IMR-90 (cell line): ENCODE measurements around the gene AMOTL1. TPM values are rescaled to one million over a fixed set of nuclear protein-coding genes. Genes with fewer than 3 reads are reported as not detected.

Source experiments
- ATAC-seq: fragments of 200-7000 bp; cut with Tn5 transposase; 2 replicates; pipeline ENCODE4 v1.9.1; 2020; ENCODE audit warnings: low read depth, mild to moderate bottlenecking, moderate library complexity
- BruUV-seq: library from RNA; stranded (reverse); fragments of 400-500 nt; replicated peaks from 2 replicates; lab custom pipeline; 2021; lab: Mats Ljungman, UMichigan
- CTCF ChIA-PET: fragments of 300-600 bp; formaldehyde crosslinking; extraction: SDS; loops from one replicate; lab custom pipeline; 2021; ENCODE audit warnings: antibody characterized with exemption; lab: Yijun Ruan, JAX
- POLR2A ChIA-PET: fragments of 300-600 bp; sonication (Branson Sonifier 250); formaldehyde crosslinking; loops from one replicate; lab custom pipeline; 2022; ENCODE audit warnings: antibody characterized with exemption; ENCODE audit not compliant: unreplicated experiment; lab: Charles Lee
- DNase-seq: peaks from one replicate; pipeline ENCODE4 v3.0.0; 2013
- H2AFZ ChIP-seq: replicated peaks from 2 replicates; pipeline ENCODE3; 2013; ENCODE audit warnings: low read length, mild to moderate bottlenecking; ENCODE audit not compliant: poor library complexity
- H2AK5ac ChIP-seq: 2 replicates; pipeline ENCODE4 v1.6.1; 2013; ENCODE audit warnings: low read depth, low read length, inconsistent platforms
- H2AK9ac ChIP-seq: replicated peaks from 2 replicates; pipeline ENCODE3; 2013; ENCODE audit warnings: mild to moderate bottlenecking, low read depth, low read length, moderate library complexity; ENCODE audit not compliant: poor library complexity
- H2BK120ac ChIP-seq: 2 replicates; pipeline ENCODE4 v1.6.1; 2013; ENCODE audit warnings: low read depth, low read length, inconsistent platforms
- H2BK15ac ChIP-seq: 3 replicates; pipeline ENCODE4 v1.6.1; 2013; ENCODE audit warnings: low read depth, low read length, inconsistent platforms
- H2BK20ac ChIP-seq: 2 replicates; pipeline ENCODE4 v1.6.1; 2013; ENCODE audit warnings: low read depth, mild to moderate bottlenecking, inconsistent platforms, low read length, moderate library complexity
- H2BK5ac ChIP-seq: 2 replicates; pipeline ENCODE4 v1.6.1; 2013; ENCODE audit warnings: mild to moderate bottlenecking, low read depth, low read length, inconsistent platforms; ENCODE audit not compliant: poor library complexity, severe bottlenecking
- H3K14ac ChIP-seq: replicated peaks from 2 replicates; pipeline ENCODE4 v1.6.1; 2013; ENCODE audit warnings: low read depth, low read length, inconsistent platforms
- H3K18ac ChIP-seq: 2 replicates; pipeline ENCODE4 v1.6.1; 2013; ENCODE audit warnings: low read depth, low read length, control low read depth
- H3K23ac ChIP-seq: 2 replicates; pipeline ENCODE4 v1.6.1; 2013; ENCODE audit warnings: low read depth, low read length, inconsistent platforms
- H3K27ac ChIP-seq: 2 replicates; pipeline ENCODE4 v1.5.1; 2013; ENCODE audit warnings: mild to moderate bottlenecking, control low read depth, low read length; ENCODE audit not compliant: insufficient read depth
- H3K27me3 ChIP-seq: 2 replicates; pipeline ENCODE4 v1.6.1; 2013; ENCODE audit warnings: low read length; ENCODE audit not compliant: control insufficient read depth, insufficient read depth
- H3K36me3 ChIP-seq: 2 replicates; pipeline ENCODE4 v1.6.1; 2013; ENCODE audit warnings: low read length, mixed read lengths; ENCODE audit not compliant: control insufficient read depth, insufficient read depth
- H3K4ac ChIP-seq: 2 replicates; pipeline ENCODE4 v1.6.1; 2013; ENCODE audit warnings: low read depth, low read length, inconsistent platforms
- H3K4me1 ChIP-seq: 2 replicates; pipeline ENCODE4 v1.6.1; 2013; ENCODE audit warnings: low read length, mixed read lengths; ENCODE audit not compliant: control insufficient read depth, insufficient read depth
- H3K4me2 ChIP-seq: 2 replicates; pipeline ENCODE4 v1.6.1; 2013; ENCODE audit warnings: low read depth, mild to moderate bottlenecking, control low read depth, low read length, moderate library complexity
- H3K4me3 ChIP-seq: 2 replicates; pipeline ENCODE4 v1.5.1; 2013; ENCODE audit warnings: low read depth, mild to moderate bottlenecking, control low read depth, low read length, moderate library complexity; ENCODE audit not compliant: insufficient read depth
- H3K56ac ChIP-seq: 2 replicates; pipeline ENCODE4 v1.6.1; 2013; ENCODE audit warnings: low read length, inconsistent platforms; ENCODE audit not compliant: insufficient read depth; ENCODE audit errors: extremely low read depth
- H3K79me1 ChIP-seq, 2 experiments: 2 replicates each; pipeline ENCODE4 v1.6.1; 2013; ENCODE audit warnings: low read length in 2 of 2, inconsistent platforms in 1 of 2, low read depth in 1 of 2
- H3K9ac ChIP-seq: 2 replicates; pipeline ENCODE4 v1.6.1; 2013; ENCODE audit warnings: low read depth, low read length, control low read depth
- H3K9me1 ChIP-seq: 2 replicates; pipeline ENCODE4 v1.6.1; 2013; ENCODE audit warnings: low read length, inconsistent platforms; ENCODE audit not compliant: insufficient read depth
- H3K9me3 ChIP-seq: 2 replicates; pipeline ENCODE4 v1.6.1; 2013; ENCODE audit warnings: low read length; ENCODE audit not compliant: control insufficient read depth, insufficient read depth
- H4K20me1 ChIP-seq: 2 replicates; pipeline ENCODE4 v1.6.1; 2013; ENCODE audit warnings: low read length, inconsistent platforms; ENCODE audit not compliant: insufficient read depth
- H4K5ac ChIP-seq: 2 replicates; pipeline ENCODE4 v1.6.1; 2013; ENCODE audit warnings: mild to moderate bottlenecking, low read depth, low read length, control low read depth
- H4K8ac ChIP-seq, 2 experiments: 2 replicates each; pipeline ENCODE4 v1.6.1; 2013; ENCODE audit warnings: low read depth in 2 of 2, low read length in 2 of 2, control low read depth in 1 of 2, inconsistent platforms in 1 of 2
- H4K91ac ChIP-seq: 2 replicates; pipeline ENCODE4 v1.6.1; 2013; ENCODE audit warnings: low read depth, low read length, inconsistent platforms; ENCODE audit not compliant: insufficient read depth
- CEBPB ChIP-seq: IDR thresholded peaks from 2 replicates; pipeline ENCODE4 v1.6.1; 2012; ENCODE audit warnings: low read depth, low read length, improper control_type of control experiment
- CTCF ChIP-seq: conservative IDR thresholded peaks from 2 replicates; pipeline ENCODE4 v1.5.1; 2012; ENCODE audit warnings: mild to moderate bottlenecking, low read depth, low read length, improper control_type of control experiment
- NFE2L2 ChIP-seq: fragments of 150-350 bp; IDR thresholded peaks from 2 replicates; pipeline ENCODE4 v1.6.1; 2016; ENCODE audit warnings: low read depth, mild to moderate bottlenecking, low read length
- RAD21 ChIP-seq: IDR thresholded peaks from 2 replicates; pipeline ENCODE4 v1.6.1; 2012; ENCODE audit warnings: low read length, improper control_type of control experiment
- RCOR1 ChIP-seq: IDR thresholded peaks from 2 replicates; pipeline ENCODE4 v1.6.1; 2012; ENCODE audit warnings: mild to moderate bottlenecking, low read length, improper control_type of control experiment; ENCODE audit not compliant: insufficient replicate concordance
- WGBS, 2 experiments: methylation state at CpG; one replicate each; pipeline versions ENCODE4 v1.1.5 to v1.1.7; 2013; ENCODE audit warnings: missing lambda C conversion rate in 2 of 2; ENCODE audit not compliant: insufficient read length in 1 of 2; ENCODE audit errors: extremely low coverage in 2 of 2; 5-methylcytosine and 5-hydroxymethylcytosine counted together
- dilution Hi-C: fragments of 300-500 bp; cut with HindIII; formaldehyde crosslinking; loops from one replicate; pipeline ENCODE4 v1.14.3; 2018; ENCODE audit warnings: low sequenced_read_pairs; ENCODE audit not compliant: unreplicated experiment
- in situ Hi-C: fragments of 300-500 bp; cut with MboI; formaldehyde crosslinking; loops from 3 replicates; pipeline ENCODE4 v1.14.3; 2019; ENCODE audit warnings: low sequenced_read_pairs, inconsistent platforms, mixed read lengths
- intact Hi-C: fragments of 100-400 bp; cut with micrococcal nuclease; formaldehyde crosslinking; loops from 2 replicates; pipeline ENCODE4 v1.10.0; 2022
- polyA plus RNA-seq, 3 experiments: library from polyadenylated mRNA; depleted of rRNA; stranded (reverse); fragments of >200 nt; gene quantifications; 2 replicates each; pipeline ENCODE4 v1.2.3, GENCODE V29; 2012; ENCODE audit warnings: low replicate concordance in 1 of 3
- total RNA-seq: library from RNA; depleted of rRNA; stranded (reverse); fragments of >200 nt; gene quantifications from 2 replicates; pipeline ENCODE4 v1.2.3, GENCODE V29; 2012

The AMOTL1 gene
- total and polyA plus RNA-seq, 2 of the 4 experiments (the other 2 are of a cell fraction), result 18.6 to 49.5 TPM

- intact Hi-C loops, result no loop called here
- POLR2A ChIA-PET, result interaction anchor here (1.0 kb wide), 1 partner anchor 9 kb away, joined by 4 read pairs; no protein-coding TSS in a partner anchor
Observed at GRCh38 chr11:94924612-94925011, 156.5 kb downstream of the AMOTL1 start.

More at GRCh38 chr11:94924612-94925011, 156.5 kb downstream of the AMOTL1 start:
- no peak overlapping the region for H3K4me3 ChIP-seq
- peak overlapping the region; percentile 48; the same call in 1 of the 2 replicates for H3K23ac ChIP-seq
- H3K27ac ChIP-seq, result peak overlapping the region; percentile 73
- no peak for TF ChIP-seq CTCF
- no peak for TF ChIP-seq RCOR1
- no peak for TF ChIP-seq CEBPB
- TF ChIP-seq RAD21, result no peak
- no peak for TF ChIP-seq NFE2L2
- peak overlapping the region; percentile 76; the same call in 1 of the 2 replicates for H3K56ac ChIP-seq
- H3K4me2 ChIP-seq, result peak overlapping the region; percentile 78
- in situ Hi-C loops (loop anchor here (25.0 kb wide), 1 partner anchor 787 kb away; the partner anchor contains the start of gene PANX1), dilution Hi-C loops (no loop called here)
- no peaks in the 10 kb centered on the region for H3K36me3 ChIP-seq
- ATAC-seq (peak; percentile 25), DNase-seq (peak; percentile 35)
- peak overlapping the region; percentile 94 for H3K4ac ChIP-seq
- no peak overlapping the region for H2AK9ac ChIP-seq
- peak overlapping the region; percentile 58 to 61 for H4K8ac ChIP-seq
- H2BK120ac ChIP-seq, result peak overlapping the region; percentile 80
- H2AK5ac ChIP-seq, result peak overlapping the region; percentile 82
- BruUV-seq, result no TSS peak
- H2BK5ac ChIP-seq, result peak overlapping the region; percentile 96
- peak overlapping the region; percentile 86 for H4K5ac ChIP-seq
- H3K9me3 ChIP-seq, result no peaks in the 10 kb centered on the region
- H3K14ac ChIP-seq, result peak overlapping the region; percentile 45; the same call in 1 of the 2 replicates
- peaks cover 42% of the 10 kb centered on the region for H3K9me1 ChIP-seq
- no peaks in the 10 kb centered on the region for H3K27me3 ChIP-seq
- peak overlapping the region; percentile 77 for H2AFZ ChIP-seq
- H2BK15ac ChIP-seq, result peak overlapping the region; percentile 75
- no peaks in the 10 kb centered on the region for H4K20me1 ChIP-seq
- peaks cover 0 to 20% of the 10 kb centered on the region in 2 experiments; a peak in 2 of 4 replicates for H3K79me1 ChIP-seq
- H4K91ac ChIP-seq, result peak overlapping the region; percentile 92
- WGBS, 2 experiments, result 10% methylated on average over 2 of the region's 5 CpGs; no CpG with 5 or more reads in 1 of the 2 experiments
- peak overlapping the region; percentile 93 for H2BK20ac ChIP-seq
- CTCF ChIA-PET, result interaction anchor here (0.7 kb wide), 1 partner anchor 456 kb away, joined by 3 read pairs; no protein-coding TSS in a partner anchor
- peak overlapping the region; percentile 76 for H3K9ac ChIP-seq
- H3K4me1 ChIP-seq, result peaks cover 36% of the 10 kb centered on the region
- H3K18ac ChIP-seq, result peak overlapping the region; percentile 87
